GM19240 (cell line): ENCODE data around the gene CPT1C.
A peak's percentile ranks its signal among the peaks of the same experiment; 100 is the strongest.

Experiments used
- DNase-seq: peaks from one replicate; pipeline ENCODE4 v3.0.0; 2011; ENCODE audit warnings: low spot score; ENCODE audit not compliant: insufficient read length

CPT1C gene

GRCh38 chr19:49660338-49660961 lies 30.5 kb upstream of the CPT1C start:
- no peak for DNase-seq

- no peak for DNase-seq
These were observed 28.9 kb upstream of the CPT1C start for GRCh38 chr19:49662011-49662410.

GRCh38 chr19:49663224-49663623 lies 27.7 kb upstream of the CPT1C start:
- DNase-seq, result no peak

GRCh38 chr19:49664171-49665035 lies 26.5 kb upstream of the CPT1C start:
- DNase-seq, result peak; percentile 88

- DNase-seq, result no peak
These were observed 25.9 kb upstream of the CPT1C start for GRCh38 chr19:49665036-49665350.

- peak; percentile 99 for DNase-seq
These were observed 25.4 kb upstream of the CPT1C start, which contains the start of the genes BCL2L12 and IRF3 for GRCh38 chr19:49665351-49666119. TSS of gene BCL2L12 (plus strand) at chr19:49665933. CDS start at chr19:49666693, 760 bp downstream. TSS of gene IRF3 (minus strand) at chr19:49665857. CDS start at chr19:49664838, 1,019 bp downstream.

- DNase-seq, result no peak
These were observed 24.8 kb upstream of the CPT1C start for GRCh38 chr19:49666120-49666444.

GRCh38 chr19:49667473-49667872 lies 23.4 kb upstream of the CPT1C start:
- DNase-seq, result no peak

- DNase-seq, result no peak
These were observed 21.4 kb upstream of the CPT1C start for GRCh38 chr19:49669516-49669915.

GRCh38 chr19:49672131-49672919 lies 18.6 kb upstream of the CPT1C start:
- DNase-seq, result peak; percentile 91

- DNase-seq, result no peak
These were observed 14.7 kb upstream of the CPT1C start for GRCh38 chr19:49676136-49676783.

GRCh38 chr19:49676784-49677230 lies 14.1 kb upstream of the CPT1C start:
- peak; percentile 91 for DNase-seq

- DNase-seq, result no peak
These were observed 13.6 kb upstream of the CPT1C start, which contains the start of gene PRMT1 for GRCh38 chr19:49677231-49677900. TSS of gene PRMT1 (plus strand) at chr19:49677271. CDS start at chr19:49677281, 10 bp downstream.

- no peak for DNase-seq
These were observed 12.8 kb upstream of the CPT1C start for GRCh38 chr19:49677901-49678674.

GRCh38 chr19:49678985-49679770 lies 11.7 kb upstream of the CPT1C start:
- no peak for DNase-seq

- DNase-seq, result no peak
These were observed 11.0 kb upstream of the CPT1C start for GRCh38 chr19:49679771-49680413.

GRCh38 chr19:49680421-49681351 lies 10.2 kb upstream of the CPT1C start:
- DNase-seq, result peak; percentile 97
